GM12878 (cell line): ENCODE data around the gene KLHDC2. TPM values are rescaled to one million over a fixed set of nuclear protein-coding genes. Genes with fewer than 3 reads are reported as not detected.

Source experiments
- ATAC-seq: fragments of 200-7000 bp; cut with Tn5 transposase; 3 replicates; pipeline ENCODE4 v1.9.1; 2020; ENCODE audit warnings: mild to moderate bottlenecking, moderate library complexity
- BruUV-seq: library from RNA; stranded (reverse); fragments of 400-500 nt; replicated peaks from 2 replicates; lab custom pipeline; 2021; lab: Mats Ljungman, UMichigan
- CTCF ChIA-PET: fragments of 300-600 bp; sonication (Branson Sonifier 250); formaldehyde crosslinking; extraction: SDS; loops from one replicate; lab custom pipeline; 2021; ENCODE audit warnings: inconsistent platforms; lab: Yijun Ruan, JAX
- POLR2A ChIA-PET: fragments of 350-600 bp; formaldehyde crosslinking; extraction: SDS; loops from one replicate; lab custom pipeline; 2021; ENCODE audit warnings: inconsistent platforms; lab: Charles Lee
- RAD21 ChIA-PET: fragments of 300-600 bp; sonication (Branson Sonifier 250); formaldehyde crosslinking; loops from one replicate; lab custom pipeline; 2023; ENCODE audit warnings: antibody characterized with exemption; ENCODE audit not compliant: unreplicated experiment; lab: Charles Lee
- SMC1A ChIA-PET: fragments of 300-600 bp; sonication (Branson Sonifier 250); formaldehyde crosslinking; loops from one replicate; lab custom pipeline; 2023; ENCODE audit not compliant: unreplicated experiment, uncharacterized antibody; lab: Charles Lee
- DNase-seq: peaks from one replicate; pipeline ENCODE4 v3.0.0-alpha.2; 2011; ENCODE audit warnings: low read depth, low spot score
- FAIRE-seq: peaks from 3 replicates; lab custom pipeline; 2011; peaks lifted over from hg19 to GRCh38; lab: Jason Lieb, UNC
- H2AFZ ChIP-seq: 2 replicates; pipeline ENCODE4 v1.6.0; 2011; ENCODE audit warnings: low read depth, low read length, control low read depth; ENCODE audit not compliant: control insufficient read depth
- H3K27ac ChIP-seq: 2 replicates; pipeline ENCODE4 v1.5.1; 2011; ENCODE audit warnings: control low read depth; ENCODE audit not compliant: control insufficient read depth, insufficient read depth
- H3K27me3 ChIP-seq, 2 experiments: replicated peaks in 1 of 2; 2 replicates each; pipeline versions ENCODE4 v1.6.0 to v1.6.1; 2011; ENCODE audit warnings: low read length in 1 of 2; ENCODE audit not compliant: control insufficient read depth in 2 of 2, insufficient read depth in 2 of 2
- H3K36me3 ChIP-seq, 2 experiments: 2 replicates each; pipeline ENCODE4 v1.5.1; 2011; ENCODE audit warnings: low read length in 1 of 2; ENCODE audit not compliant: control insufficient read depth in 2 of 2, insufficient read depth in 2 of 2
- H3K4me1 ChIP-seq: 2 replicates; pipeline ENCODE4 v1.6.1; 2011; ENCODE audit warnings: mild to moderate bottlenecking, low read length, moderate library complexity, mixed read lengths; ENCODE audit not compliant: control insufficient read depth, insufficient read depth
- H3K4me2 ChIP-seq: 2 replicates; pipeline ENCODE4 v1.6.0; 2011; ENCODE audit warnings: control low read depth; ENCODE audit not compliant: control insufficient read depth, insufficient read depth
- H3K4me3 ChIP-seq: fragments of 200-600 bp; sonication (generic); 2 replicates; pipeline ENCODE4 v1.5.1; 2016
- H3K79me2 ChIP-seq: 2 replicates; pipeline ENCODE4 v1.6.0; 2011; ENCODE audit warnings: low read length; ENCODE audit not compliant: control insufficient read depth, insufficient read depth
- H3K9ac ChIP-seq: 2 replicates; pipeline ENCODE4 v1.8.0; 2011; ENCODE audit warnings: low read length, control low read depth, mixed read lengths; ENCODE audit not compliant: control insufficient read depth, insufficient read depth
- H3K9me3 ChIP-seq: replicated peaks from 3 replicates; pipeline ENCODE4 v1.5.1; 2011; ENCODE audit warnings: mild to moderate bottlenecking, low read length; ENCODE audit not compliant: control insufficient read depth, insufficient read depth
- H4K20me1 ChIP-seq: 2 replicates; pipeline ENCODE4 v1.6.0; 2011; ENCODE audit not compliant: control insufficient read depth, insufficient read depth
- BCL11A ChIP-seq: IDR thresholded peaks from 2 replicates; pipeline ENCODE4 v1.6.1; 2011; ENCODE audit warnings: low read depth, low read length
- BRCA1 ChIP-seq: IDR thresholded peaks from 2 replicates; pipeline ENCODE4 v1.6.1; 2011; ENCODE audit warnings: low read depth, low read length, improper control_type of control experiment
- CEBPB ChIP-seq, 2 experiments: fragments of 150-350 bp in 1 of 2; IDR thresholded peaks; 2 replicates each; pipeline ENCODE4 v1.6.1; 2012 to 2014; ENCODE audit warnings: low read depth in 2 of 2, low read length in 2 of 2, borderline replicate concordance in 1 of 2, inconsistent platforms in 1 of 2
- CHD2 ChIP-seq: IDR thresholded peaks from 2 replicates; pipeline ENCODE4 v1.6.1; 2011; ENCODE audit warnings: low read depth, low read length, improper control_type of control experiment, borderline replicate concordance
- E2F8 ChIP-seq: fragments of 450-650 bp; IDR thresholded peaks from 2 replicates; pipeline ENCODE4 v1.6.1; 2018; ENCODE audit warnings: mild to moderate bottlenecking, low read depth, moderate library complexity; ENCODE audit not compliant: partially characterized antibody
- EGR1 ChIP-seq, 2 experiments: IDR thresholded peaks; 1 replicate in 1 of 2; 2 replicates in 1 of 2; pipeline ENCODE4 v1.6.1; 2011 to 2012; ENCODE audit warnings: low read depth in 2 of 2, low read length in 2 of 2, borderline replicate concordance in 1 of 2, mild to moderate bottlenecking in 1 of 2, moderate library complexity in 1 of 2
- GABPA ChIP-seq: IDR thresholded peaks from 2 replicates; pipeline ENCODE4 v1.6.1; 2014; ENCODE audit warnings: antibody characterized with exemption, low read depth, mild to moderate bottlenecking, inconsistent platforms
- MYB ChIP-seq: fragments of 150-350 bp; IDR thresholded peaks from 2 replicates; pipeline ENCODE4 v1.6.1; 2014; ENCODE audit warnings: mild to moderate bottlenecking, low read depth, low read length, borderline replicate concordance
- NR2C2 ChIP-seq: IDR thresholded peaks from 2 replicates; pipeline ENCODE4 v1.6.1; 2011; ENCODE audit warnings: borderline replicate concordance, low read depth; ENCODE audit not compliant: control insufficient read depth, insufficient read length
- PRDM15 ChIP-seq: fragments of 450-650 bp; formaldehyde crosslinking; IDR thresholded peaks from 2 replicates; pipeline ENCODE4 v1.4.0; 2020; ENCODE audit warnings: mild to moderate bottlenecking, moderate library complexity
- RELA ChIP-seq: fragments of 450-650 bp; IDR thresholded peaks from 2 replicates; pipeline ENCODE4 v1.8.0; 2014; ENCODE audit warnings: borderline replicate concordance; ENCODE audit not compliant: partially characterized antibody
- RUNX3 ChIP-seq: IDR thresholded peaks from 2 replicates; pipeline ENCODE4 v1.6.1; 2012; ENCODE audit warnings: low read length, inconsistent platforms
- SIX5 ChIP-seq: IDR thresholded peaks from 2 replicates; pipeline ENCODE4 v1.6.1; 2011; ENCODE audit warnings: mild to moderate bottlenecking, low read depth, low read length, moderate library complexity; ENCODE audit not compliant: severe bottlenecking
- USF1 ChIP-seq: IDR thresholded peaks from 2 replicates; pipeline ENCODE4 v1.6.1; 2011; ENCODE audit warnings: borderline replicate concordance, low read depth, mild to moderate bottlenecking, moderate library complexity, mixed read lengths, low read length; ENCODE audit not compliant: insufficient read depth; ENCODE audit errors: extremely low read length
- WGBS: methylation state at CpG from one replicate; pipeline ENCODE4 v1.1.6; 2016; ENCODE audit warnings: low lambda C conversion rate; ENCODE audit not compliant: insufficient replicate concordance, insufficient coverage; ENCODE audit errors: missing lambda C conversion rate; 5-methylcytosine and 5-hydroxymethylcytosine counted together
- in situ Hi-C: fragments of 300-500 bp; cut with MboI; formaldehyde crosslinking; loops from 9 replicates; pipeline ENCODE4 v1.14.3; 2018; ENCODE audit warnings: mixed read lengths
- intact Hi-C: fragments of 100-400 bp; cut with micrococcal nuclease; formaldehyde crosslinking; loops from one replicate; pipeline ENCODE4 v1.14.2; 2022; ENCODE audit not compliant: unreplicated experiment
- polyA plus RNA-seq, 11 experiments: library from polyadenylated mRNA; depleted of rRNA in 4 of 11; unstranded in 6 of 11; stranded (reverse) in 5 of 11; fragments of >200 nt; fragmentation: Nextera tagmentation in 4 of 11; fragmentation: Illumina TruSeq in 1 of 11; extraction: Ambion mirVana in 4 of 11; extraction: Trizol in 1 of 11; gene quantifications; 1 replicate in 1 of 11; 2 replicates in 10 of 11; pipeline versions ENCODE4 v1.2.1 to v1.2.3, GENCODE V29; 2011 to 2016; ENCODE audit warnings: inconsistent platforms in 2 of 11, missing spikeins in 2 of 11, low read depth in 1 of 11
- total RNA-seq, 4 experiments: library from RNA; depleted of rRNA in 3 of 4; stranded (reverse); fragments of >200 nt in 3 of 4; fragmentation: Illumina TruSeq in 1 of 4; extraction: Trizol in 1 of 4; gene quantifications; 2 replicates each; pipeline versions ENCODE4 v1.2.1 to v1.2.3, GENCODE V29; 2013 to 2021

Gene KLHDC2
- total and polyA plus RNA-seq, 10 of the 15 experiments (the other 5 are each of a cell fraction or from before 2014, with no cell fraction given) = 6.0 to 45.0 (median 24.7) TPM

GRCh38 chr14:49755378-49755777 is 12.6 kb upstream of the KLHDC2 start (continued):
- TF ChIP-seq E2F8 = no peak
- TF ChIP-seq, all 136 proteins: peak for 0

GRCh38 chr14:49761839-49762551 is 6.0 kb upstream of the KLHDC2 start:
- no peaks in the 10 kb centered on the region for H3K9me3 ChIP-seq
- H3K4me3 ChIP-seq = no peak overlapping the region
- no peaks in the 10 kb centered on the region for H3K36me3 ChIP-seq
- ChIA-PET SMC1A (no interaction called here), POLR2A (no interaction called here), RAD21 (no interaction called here), CTCF (no interaction called here)
- no peak for DNase-seq
- H3K27ac ChIP-seq = no peak overlapping the region
- no TSS peak for BruUV-seq
- no peak overlapping the region for H3K9ac ChIP-seq
- no peak for FAIRE-seq
- no peaks in the 10 kb centered on the region for H3K79me2 ChIP-seq
- WGBS = 70% methylated on average over 6 of the region's 6 CpGs
- in situ Hi-C loops (loop anchor here (25.0 kb wide), 1 partner anchor 300 kb away; no protein-coding TSS in a partner anchor), intact Hi-C loops (loop anchor here (10.0 kb wide), 1 partner anchor 353 kb away; the partner anchor contains the start of gene VCPKMT)
- H3K4me1 ChIP-seq = no peaks in the 10 kb centered on the region
- H4K20me1 ChIP-seq = no peaks in the 10 kb centered on the region
- no peak overlapping the region for H3K4me2 ChIP-seq
- no peak overlapping the region for H2AFZ ChIP-seq
- ATAC-seq = no peak
- no peaks in the 10 kb centered on the region for H3K27me3 ChIP-seq
- TF ChIP-seq RUNX3 (no peak), MYB (no peak), RELA (no peak), NR2C2 (no peak), USF1 (no peak), EGR1 (IDR thresholded peaks at IDR 0.05; ENCODE audit: borderline replicate concordance in 1 of 2, low read depth in 2 of 2, low read length in 2 of 2) (no peak), PRDM15 (no peak), BRCA1 (no peak), SIX5 (no peak), GABPA (no peak), CEBPB (IDR thresholded peaks at IDR 0.05; ENCODE audit: borderline replicate concordance in 1 of 2, low read depth in 2 of 2, low read length in 2 of 2) (no peak), BCL11A (no peak), CHD2 (no peak)
